SK-N-SH (cell line): ENCODE results near the gene MYRF. TPM values are rescaled to one million over a fixed set of nuclear protein-coding genes. Genes with fewer than 3 reads are reported as not detected.

ENCODE experiments used
- CTCF ChIA-PET: fragments of 300-600, 350-600 bp; formaldehyde crosslinking; extraction: SDS; loops from one replicate; lab custom pipeline; 2021; lab: Yijun Ruan, JAX
- POLR2A ChIA-PET: fragments of 350-600 bp; sonication (Branson Sonifier 250); formaldehyde crosslinking; extraction: SDS; loops from one replicate; lab custom pipeline; 2020; ENCODE audit warnings: antibody characterized with exemption, inconsistent platforms; lab: Yijun Ruan, JAX
- DNase-seq: peaks from one replicate; pipeline ENCODE4 v3.0.0; 2012
- H2AFZ ChIP-seq: fragments of 200-600 bp; sonication (generic); 2 replicates; pipeline ENCODE4 v1.8.1; 2016; ENCODE audit warnings: antibody characterized with exemption, mild to moderate bottlenecking, low read depth
- H3F3A ChIP-seq: fragments of 200-600 bp; sonication (generic); replicated peaks from 2 replicates; pipeline ENCODE3; 2016; ENCODE audit warnings: antibody characterized with exemption, mild to moderate bottlenecking; ENCODE audit not compliant: insufficient read depth
- H3K27ac ChIP-seq, 2 experiments: fragments of 200-500 bp in 1 of 2; fragments of 200-600 bp in 1 of 2; sonication (Bioruptor generic) in 1 of 2; sonication (generic), shearing (Covaris generic) in 1 of 2; 2 replicates each; pipeline versions ENCODE4 v1.5.1 to v1.6.1; 2014 to 2016; ENCODE audit warnings: low read depth in 2 of 2, inconsistent platforms in 1 of 2, low read length in 1 of 2, mild to moderate bottlenecking in 1 of 2, mixed read lengths in 1 of 2
- H3K27me3 ChIP-seq: fragments of 200-600 bp; sonication (generic), shearing (Covaris generic); 2 replicates; pipeline ENCODE4 v1.6.1; 2016; ENCODE audit warnings: mixed run types; ENCODE audit not compliant: insufficient read depth
- H3K36me3 ChIP-seq, 2 experiments: fragments of 200-500 bp in 1 of 2; fragments of 200-600 bp in 1 of 2; sonication (Bioruptor generic) in 1 of 2; sonication (generic) in 1 of 2; replicated peaks in 1 of 2; 2 replicates each; pipeline versions ENCODE3 to v1.5.1; 2014 to 2016; ENCODE audit warnings: low read length in 1 of 2, mild to moderate bottlenecking in 1 of 2; ENCODE audit not compliant: insufficient read depth in 2 of 2, control insufficient read depth in 1 of 2
- H3K4me1 ChIP-seq, 2 experiments: fragments of 200-500 bp in 1 of 2; fragments of 200-600 bp in 1 of 2; sonication (Bioruptor generic) in 1 of 2; sonication (generic), shearing (Covaris generic) in 1 of 2; 2 replicates each; pipeline versions ENCODE4 v1.5.1 to v1.6.1; 2014 to 2016; ENCODE audit warnings: low read depth in 1 of 2, low read length in 1 of 2, mixed run types in 1 of 2; ENCODE audit not compliant: insufficient read depth in 2 of 2, control insufficient read depth in 1 of 2
- H3K4me2 ChIP-seq: fragments of 200-600 bp; sonication (generic), shearing (Covaris generic); 2 replicates; pipeline ENCODE4 v1.6.1; 2017; ENCODE audit warnings: mixed run types
- H3K4me3 ChIP-seq, 2 experiments: fragments of 200-500 bp in 1 of 2; fragments of 200-600 bp in 1 of 2; sonication (Bioruptor generic) in 1 of 2; sonication (generic), shearing (Covaris generic) in 1 of 2; 2 replicates each; pipeline versions ENCODE4 v1.5.1 to v1.8.1; 2014 to 2016; ENCODE audit warnings: low read depth in 2 of 2, inconsistent platforms in 1 of 2, low read length in 1 of 2, mild to moderate bottlenecking in 1 of 2, mixed read lengths in 1 of 2, moderate library complexity in 1 of 2
- H3K79me2 ChIP-seq: fragments of 200-600 bp; sonication (generic); 2 replicates; pipeline ENCODE4 v1.8.1; 2017; ENCODE audit warnings: mild to moderate bottlenecking; ENCODE audit not compliant: insufficient read depth
- H3K9ac ChIP-seq: fragments of 200-600 bp; sonication (generic); 2 replicates; pipeline ENCODE4 v1.6.1; 2017; ENCODE audit warnings: mixed run types
- H3K9me2 ChIP-seq: fragments of 200-600 bp; sonication (generic); 2 replicates; pipeline ENCODE4 v1.6.1; 2017; ENCODE audit warnings: mixed run types
- H3K9me3 ChIP-seq: fragments of 200-600 bp; sonication (generic); 2 replicates; pipeline ENCODE4 v1.6.1; 2017; ENCODE audit warnings: mixed run types, mild to moderate bottlenecking, moderate library complexity
- H4K20me1 ChIP-seq: fragments of 200-600 bp; sonication (generic); 2 replicates; pipeline ENCODE4 v1.6.1; 2017; ENCODE audit warnings: mild to moderate bottlenecking, mixed run types; ENCODE audit not compliant: insufficient read depth
- EZH2phosphoT487 ChIP-seq: fragments of 200-600 bp; sonication (generic); IDR thresholded peaks from 2 replicates; pipeline ENCODE4 v1.6.1; 2017; ENCODE audit warnings: low read depth, mixed run types, mild to moderate bottlenecking, antibody characterized with exemption, moderate library complexity, borderline replicate concordance
- FOSL2 ChIP-seq: IDR thresholded peaks from 2 replicates; pipeline ENCODE4 v1.4.0; 2012; ENCODE audit warnings: low read depth, mild to moderate bottlenecking, moderate library complexity, borderline replicate concordance
- GABPA ChIP-seq: IDR thresholded peaks from 2 replicates; pipeline ENCODE4 v1.4.0; 2012; ENCODE audit warnings: low read depth, mild to moderate bottlenecking
- IRF3 ChIP-seq: fragments of 150-350 bp; IDR thresholded peaks from 2 replicates; pipeline ENCODE4 v1.6.1; 2016; ENCODE audit warnings: mild to moderate bottlenecking, low read depth, low read length
- MEF2A ChIP-seq: IDR thresholded peaks from 2 replicates; pipeline ENCODE4 v1.4.0; 2012; ENCODE audit warnings: low read depth, borderline replicate concordance
- NFIC ChIP-seq: IDR thresholded peaks from 2 replicates; pipeline ENCODE4 v1.4.0; 2012; ENCODE audit warnings: borderline replicate concordance
- PBX3 ChIP-seq: IDR thresholded peaks from 2 replicates; pipeline ENCODE4; 2012
- POLR2AphosphoS5 ChIP-seq: IDR thresholded peaks from 2 replicates; pipeline ENCODE4 v1.6.1; 2012; ENCODE audit warnings: low read depth, low read length
- RFX5 ChIP-seq: IDR thresholded peaks from 2 replicates; pipeline ENCODE4 v1.6.1; 2012; ENCODE audit warnings: mild to moderate bottlenecking, improper control_type of control experiment, low read length
- SIN3A ChIP-seq: IDR thresholded peaks from 2 replicates; pipeline ENCODE4 v1.6.1; 2012; ENCODE audit warnings: low read depth, mild to moderate bottlenecking, low read length, moderate library complexity, borderline replicate concordance
- TAF1 ChIP-seq: IDR thresholded peaks from 2 replicates; pipeline ENCODE4 v1.6.1; 2012; ENCODE audit warnings: low read depth, mild to moderate bottlenecking, low read length, moderate library complexity, borderline replicate concordance
- TCF12 ChIP-seq: IDR thresholded peaks from 2 replicates; pipeline ENCODE4 v1.4.0; 2012
- TEAD4 ChIP-seq: IDR thresholded peaks from 2 replicates; pipeline ENCODE4 v1.4.0; 2012; ENCODE audit warnings: mild to moderate bottlenecking, borderline replicate concordance; ENCODE audit not compliant: insufficient read depth
- YY1 ChIP-seq: IDR thresholded peaks from 2 replicates; pipeline ENCODE4 v1.4.0; 2012; ENCODE audit warnings: low read depth, mild to moderate bottlenecking
- WGBS: methylation state at CpG from one replicate; pipeline ENCODE4 v1.1.6; 2017; ENCODE audit warnings: low lambda C conversion rate; 5-methylcytosine and 5-hydroxymethylcytosine counted together
- polyA plus RNA-seq, 3 experiments: library from polyadenylated mRNA; depleted of rRNA; stranded (reverse); fragments of >200 nt; gene quantifications; 2 replicates each; pipeline ENCODE4 v1.2.3, GENCODE V29; 2012
- TF ChIP-seq, protein P1 (sequence below): fragments of 200-600 bp; sonication (generic); IDR thresholded peaks from 2 replicates; pipeline ENCODE4 v1.6.1; 2017; ENCODE audit warnings: antibody characterized with exemption, mild to moderate bottlenecking, moderate library complexity
- TF ChIP-seq, protein P2 (sequence below): IDR thresholded peaks from 2 replicates; pipeline ENCODE4 v1.4.0; 2012; ENCODE audit warnings: low read depth, borderline replicate concordance

The MYRF gene
- polyA plus RNA-seq, 1 of the 3 experiments (the other 2 are of a cell fraction), result 2.8 TPM

DNA sequence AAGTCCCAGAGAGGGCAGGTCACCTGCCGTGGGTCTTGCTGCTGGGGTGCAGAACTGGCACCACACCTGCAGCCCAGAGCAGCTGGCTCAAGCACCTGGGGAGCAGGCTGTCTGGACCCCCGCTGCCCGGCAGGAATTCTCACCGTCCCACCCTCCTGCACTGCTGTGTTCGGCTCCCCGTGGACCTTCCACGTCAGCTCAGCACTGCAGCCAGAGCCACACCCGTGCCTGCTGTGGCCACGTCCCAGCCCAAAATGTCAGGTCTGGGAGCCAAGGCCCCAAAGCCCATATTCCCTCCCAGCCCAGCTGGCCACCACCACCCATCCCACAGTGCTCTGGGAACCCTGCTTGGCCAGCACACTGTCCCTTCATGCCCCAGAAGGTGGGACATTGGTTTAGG, 28.0 kb upstream of the MYRF start:
- H3K27ac ChIP-seq, result no peak overlapping the region
- ChIA-PET POLR2A (interaction anchor here (1.4 kb wide), 1 partner anchor 9 kb away, joined by 4 read pairs; no protein-coding TSS in a partner anchor), CTCF (interaction anchor here (1.0 to 8.9 kb wide), 7 partner anchors 10 to 358 kb away, joined by 3 to 64 read pairs (median 4); no protein-coding TSS in a partner anchor)
- H2AFZ ChIP-seq, result no peak overlapping the region
- no peaks in the 10 kb centered on the region for H3K9me2 ChIP-seq
- no peaks in the 10 kb centered on the region for H4K20me1 ChIP-seq
- WGBS, result 93% methylated on average over 5 of the region's 9 CpGs
- H3K9me3 ChIP-seq, result no peaks in the 10 kb centered on the region
- no peaks in the 10 kb centered on the region for H3F3A ChIP-seq
- H3K79me2 ChIP-seq, result no peaks in the 10 kb centered on the region
- no peaks in the 10 kb centered on the region for H3K27me3 ChIP-seq
- no peak for DNase-seq
- H3K36me3 ChIP-seq, result peaks cover 0 to 24% of the 10 kb centered on the region in 2 experiments
- peaks cover 0 to 5% of the 10 kb centered on the region in 2 experiments; a peak in 1 of 4 replicates for H3K4me1 ChIP-seq
- H3K4me2 ChIP-seq, result no peak overlapping the region
- TF ChIP-seq MEF2A (no peak), TCF12 (no peak), POLR2AphosphoS5 (no peak), EZH2phosphoT487 (no peak)
- TF ChIP-seq, protein P1, sequence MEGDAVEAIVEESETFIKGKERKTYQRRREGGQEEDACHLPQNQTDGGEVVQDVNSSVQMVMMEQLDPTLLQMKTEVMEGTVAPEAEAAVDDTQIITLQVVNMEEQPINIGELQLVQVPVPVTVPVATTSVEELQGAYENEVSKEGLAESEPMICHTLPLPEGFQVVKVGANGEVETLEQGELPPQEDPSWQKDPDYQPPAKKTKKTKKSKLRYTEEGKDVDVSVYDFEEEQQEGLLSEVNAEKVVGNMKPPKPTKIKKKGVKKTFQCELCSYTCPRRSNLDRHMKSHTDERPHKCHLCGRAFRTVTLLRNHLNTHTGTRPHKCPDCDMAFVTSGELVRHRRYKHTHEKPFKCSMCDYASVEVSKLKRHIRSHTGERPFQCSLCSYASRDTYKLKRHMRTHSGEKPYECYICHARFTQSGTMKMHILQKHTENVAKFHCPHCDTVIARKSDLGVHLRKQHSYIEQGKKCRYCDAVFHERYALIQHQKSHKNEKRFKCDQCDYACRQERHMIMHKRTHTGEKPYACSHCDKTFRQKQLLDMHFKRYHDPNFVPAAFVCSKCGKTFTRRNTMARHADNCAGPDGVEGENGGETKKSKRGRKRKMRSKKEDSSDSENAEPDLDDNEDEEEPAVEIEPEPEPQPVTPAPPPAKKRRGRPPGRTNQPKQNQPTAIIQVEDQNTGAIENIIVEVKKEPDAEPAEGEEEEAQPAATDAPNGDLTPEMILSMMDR, result no peak
- TF ChIP-seq, protein P2, sequence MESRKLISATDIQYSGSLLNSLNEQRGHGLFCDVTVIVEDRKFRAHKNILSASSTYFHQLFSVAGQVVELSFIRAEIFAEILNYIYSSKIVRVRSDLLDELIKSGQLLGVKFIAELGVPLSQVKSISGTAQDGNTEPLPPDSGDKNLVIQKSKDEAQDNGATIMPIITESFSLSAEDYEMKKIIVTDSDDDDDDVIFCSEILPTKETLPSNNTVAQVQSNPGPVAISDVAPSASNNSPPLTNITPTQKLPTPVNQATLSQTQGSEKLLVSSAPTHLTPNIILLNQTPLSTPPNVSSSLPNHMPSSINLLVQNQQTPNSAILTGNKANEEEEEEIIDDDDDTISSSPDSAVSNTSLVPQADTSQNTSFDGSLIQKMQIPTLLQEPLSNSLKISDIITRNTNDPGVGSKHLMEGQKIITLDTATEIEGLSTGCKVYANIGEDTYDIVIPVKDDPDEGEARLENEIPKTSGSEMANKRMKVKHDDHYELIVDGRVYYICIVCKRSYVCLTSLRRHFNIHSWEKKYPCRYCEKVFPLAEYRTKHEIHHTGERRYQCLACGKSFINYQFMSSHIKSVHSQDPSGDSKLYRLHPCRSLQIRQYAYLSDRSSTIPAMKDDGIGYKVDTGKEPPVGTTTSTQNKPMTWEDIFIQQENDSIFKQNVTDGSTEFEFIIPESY, result no peak
- no peak overlapping the region for H3K9ac ChIP-seq
- no peak overlapping the region for H3K4me3 ChIP-seq

DNA sequence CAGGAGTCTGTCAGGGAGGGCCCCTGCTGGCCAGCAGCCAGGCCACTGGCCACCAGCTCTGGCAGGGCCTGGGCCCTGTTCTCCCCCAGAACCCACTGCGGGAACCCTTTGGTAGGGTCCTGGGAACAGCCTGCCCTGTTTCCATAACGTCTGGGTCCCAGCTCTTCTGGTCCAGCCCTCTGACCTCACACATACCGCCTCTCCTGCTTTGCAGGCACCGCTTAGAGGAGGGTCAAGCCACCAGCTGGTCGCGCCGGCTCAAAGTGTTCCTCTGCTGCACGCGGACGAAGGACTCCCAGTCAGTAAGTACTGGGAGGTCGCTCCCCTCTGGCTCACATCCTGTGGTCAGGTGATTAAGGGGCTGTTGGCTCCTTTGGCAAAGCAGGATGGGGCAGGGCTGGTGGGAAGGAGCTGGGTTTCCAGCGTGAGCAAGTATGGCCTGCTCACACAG, 26.6 kb upstream of the MYRF start:
- CTCF ChIA-PET, result interaction anchor here (0.8 to 8.9 kb wide), 6 partner anchors 8 to 248 kb away, joined by 3 to 64 read pairs (median 4); no protein-coding TSS in a partner anchor
- no peaks in the 10 kb centered on the region for H3K9me3 ChIP-seq
- H3K4me2 ChIP-seq, result no peak overlapping the region
- H3K36me3 ChIP-seq, result peaks cover 0 to 24% of the 10 kb centered on the region in 2 experiments
- H3K4me3 ChIP-seq, result no peak overlapping the region
- no peaks in the 10 kb centered on the region; a peak in 1 of 4 replicates for H3K4me1 ChIP-seq
- POLR2A ChIA-PET, result no interaction called here
- H3K27ac ChIP-seq, result no peak overlapping the region
- H4K20me1 ChIP-seq, result no peaks in the 10 kb centered on the region
- WGBS, result 79% methylated on average over 12 of the region's 12 CpGs
- H3K27me3 ChIP-seq, result no peaks in the 10 kb centered on the region
- H3K9me2 ChIP-seq, result no peaks in the 10 kb centered on the region
- H2AFZ ChIP-seq, result no peak overlapping the region
- no peak for DNase-seq
- TF ChIP-seq NFIC (no peak), FOSL2 (no peak), PBX3 (no peak), SIN3A (no peak), GABPA (no peak), TEAD4 (no peak), YY1 (no peak), TAF1 (no peak), IRF3 (no peak), RFX5 (no peak), EZH2phosphoT487 (no peak)
- H3F3A ChIP-seq, result no peaks in the 10 kb centered on the region
- H3K79me2 ChIP-seq, result no peaks in the 10 kb centered on the region
- H3K9ac ChIP-seq, result no peak overlapping the region
